Measurements from ENCODE around the gene KRTAP1-4. TPM values are rescaled to one million over a fixed set of nuclear protein-coding genes. Genes with fewer than 3 reads are reported as not detected.

The KRTAP1-4 gene
- total and polyA plus RNA-seq, 5 donors from 2014 or later: not detected

GRCh38 chr17:41019415-41019814 is 10.6 kb downstream of the KRTAP1-4 start:
- H3K27me3 ChIP-seq (ENCODE audit: control insufficient read depth, insufficient read depth, low read length): peaks cover 16% of the 10 kb centered on the region
- Mint-ChIP-seq H3K27ac (no peak overlapping the region), H3K4me1 (no peaks in the 10 kb centered on the region), H3K4me3 (no peak overlapping the region), H3K9me3 (peaks cover 0 to under 1% (median 0%) of the 10 kb centered on the region in 7 donors), H3K36me3 (no peaks in the 10 kb centered on the region), H3K27me3 (peaks cover 12% of the 10 kb centered on the region)
- DNase-seq: no peak
- no peaks in the 10 kb centered on the region for H3K36me3 ChIP-seq (ENCODE audit: control insufficient read depth, insufficient read depth, low read length)
- no peaks in the 10 kb centered on the region for H3K4me1 ChIP-seq (ENCODE audit: control insufficient read depth, insufficient read depth, low read length, poor library complexity, severe bottlenecking)
- no peaks in the 10 kb centered on the region for H3K9me3 ChIP-seq (ENCODE audit: control insufficient read depth in 2 of 2, low read length in 2 of 2)
- ATAC-seq (ENCODE audit: low read depth in 2 of 2): no peak
- no peak overlapping the region for H3K27ac ChIP-seq (ENCODE audit: insufficient read depth, low read length, poor library complexity, severe bottlenecking)
- no peak overlapping the region for H3K4me3 ChIP-seq (ENCODE audit: low read depth, low read length)

- DNase-seq: no peak
- no peak overlapping the region for H3K27ac Mint-ChIP-seq
Measured at GRCh38 chr17:41018541-41018940, 11.5 kb downstream of the KRTAP1-4 start.

GRCh38 chr17:41016578-41017215 is 13.3 kb downstream of the KRTAP1-4 start:
- Histone ChIP-seq H3K27ac (ENCODE audit: insufficient read depth, low read length, poor library complexity, severe bottlenecking) (no peak overlapping the region), H3K36me3 (ENCODE audit: control insufficient read depth, insufficient read depth, low read length) (no peaks in the 10 kb centered on the region), H3K4me3 (ENCODE audit: low read depth, low read length) (no peak overlapping the region), H3K27me3 (ENCODE audit: control insufficient read depth, insufficient read depth, low read length) (peaks cover 15% of the 10 kb centered on the region), H3K9me3 (ENCODE audit: control insufficient read depth in 2 of 2, low read length in 2 of 2) (no peaks in the 10 kb centered on the region), H3K4me1 (ENCODE audit: control insufficient read depth, insufficient read depth, low read length, poor library complexity, severe bottlenecking) (no peaks in the 10 kb centered on the region)
- Mint-ChIP-seq H3K9me3 (no peaks in the 10 kb centered on the region), H3K4me1 (no peaks in the 10 kb centered on the region), H3K4me3 (no peak overlapping the region), H3K36me3 (no peaks in the 10 kb centered on the region), H3K27me3 (peaks cover 16% of the 10 kb centered on the region), H3K27ac (no peak overlapping the region)
- DNase-seq (no peak), ATAC-seq (ENCODE audit: low read depth in 2 of 2) (no peak)

More at GRCh38 chr17:41018541-41018940, 11.5 kb downstream of the KRTAP1-4 start:
- Histone ChIP-seq H3K27ac (ENCODE audit: insufficient read depth, low read length, poor library complexity, severe bottlenecking) (no peak overlapping the region), H3K4me3 (ENCODE audit: low read depth, low read length) (no peak overlapping the region), H3K4me1 (ENCODE audit: control insufficient read depth, insufficient read depth, low read length, poor library complexity, severe bottlenecking) (no peaks in the 10 kb centered on the region), H3K9me3 (ENCODE audit: control insufficient read depth in 2 of 2, low read length in 2 of 2) (no peaks in the 10 kb centered on the region), H3K27me3 (ENCODE audit: control insufficient read depth, insufficient read depth, low read length) (peaks cover 15% of the 10 kb centered on the region), H3K36me3 (ENCODE audit: control insufficient read depth, insufficient read depth, low read length) (no peaks in the 10 kb centered on the region)
- Mint-ChIP-seq H3K4me3 (no peak overlapping the region), H3K27me3 (peaks cover 12% of the 10 kb centered on the region), H3K9me3 (no peaks in the 10 kb centered on the region), H3K36me3 (no peaks in the 10 kb centered on the region), H3K4me1 (no peaks in the 10 kb centered on the region)
- ATAC-seq (ENCODE audit: low read depth in 2 of 2): no peak

- Histone ChIP-seq H3K36me3 (ENCODE audit: control insufficient read depth, insufficient read depth, low read length) (no peaks in the 10 kb centered on the region), H3K4me1 (ENCODE audit: control insufficient read depth, insufficient read depth, low read length, poor library complexity, severe bottlenecking) (no peaks in the 10 kb centered on the region), H3K9me3 (ENCODE audit: control insufficient read depth in 2 of 2, low read length in 2 of 2) (no peaks in the 10 kb centered on the region), H3K4me3 (ENCODE audit: low read depth, low read length) (no peak overlapping the region), H3K27me3 (ENCODE audit: control insufficient read depth, insufficient read depth, low read length) (peaks cover 13% of the 10 kb centered on the region), H3K27ac (ENCODE audit: insufficient read depth, low read length, poor library complexity, severe bottlenecking) (no peak overlapping the region)
- Mint-ChIP-seq H3K27me3 (peaks cover 24% of the 10 kb centered on the region), H3K36me3 (no peaks in the 10 kb centered on the region), H3K9me3 (no peaks in the 10 kb centered on the region), H3K4me3 (no peak overlapping the region), H3K4me1 (no peaks in the 10 kb centered on the region), H3K27ac (no peak overlapping the region)
- no peak for DNase-seq
- no peak for ATAC-seq (ENCODE audit: low read depth in 2 of 2)
Measured at GRCh38 chr17:41015454-41015853, 14.5 kb downstream of the KRTAP1-4 start.

GRCh38 chr17:41013606-41014005 is 16.4 kb downstream of the KRTAP1-4 start:
- Mint-ChIP-seq H3K36me3 (no peaks in the 10 kb centered on the region), H3K4me3 (no peak overlapping the region), H3K4me1 (no peaks in the 10 kb centered on the region), H3K27me3 (peaks cover 23% of the 10 kb centered on the region), H3K9me3 (no peaks in the 10 kb centered on the region), H3K27ac (no peak overlapping the region)
- no peak for ATAC-seq (ENCODE audit: low read depth in 2 of 2)
- Histone ChIP-seq H3K4me1 (ENCODE audit: control insufficient read depth, insufficient read depth, low read length, poor library complexity, severe bottlenecking) (no peaks in the 10 kb centered on the region), H3K27me3 (ENCODE audit: control insufficient read depth, insufficient read depth, low read length) (peaks cover 9% of the 10 kb centered on the region), H3K9me3 (ENCODE audit: control insufficient read depth in 2 of 2, low read length in 2 of 2) (no peaks in the 10 kb centered on the region), H3K4me3 (ENCODE audit: low read depth, low read length) (no peak overlapping the region), H3K36me3 (ENCODE audit: control insufficient read depth, insufficient read depth, low read length) (no peaks in the 10 kb centered on the region), H3K27ac (ENCODE audit: insufficient read depth, low read length, poor library complexity, severe bottlenecking) (no peak overlapping the region)
- no peak for DNase-seq

- H3K36me3 ChIP-seq (ENCODE audit: control insufficient read depth, insufficient read depth, low read length): no peaks in the 10 kb centered on the region
- Mint-ChIP-seq H3K4me3 (no peak overlapping the region), H3K27ac (no peak overlapping the region), H3K4me1 (no peaks in the 10 kb centered on the region), H3K9me3 (no peaks in the 10 kb centered on the region), H3K36me3 (no peaks in the 10 kb centered on the region), H3K27me3 (peaks cover 27% of the 10 kb centered on the region)
- no peak overlapping the region for H3K27ac ChIP-seq (ENCODE audit: insufficient read depth, low read length, poor library complexity, severe bottlenecking)
- DNase-seq: no peak
- H3K9me3 ChIP-seq (ENCODE audit: control insufficient read depth in 2 of 2, low read length in 2 of 2): no peaks in the 10 kb centered on the region
- ATAC-seq (ENCODE audit: low read depth in 2 of 2): no peak
- no peaks in the 10 kb centered on the region for H3K4me1 ChIP-seq (ENCODE audit: control insufficient read depth, insufficient read depth, low read length, poor library complexity, severe bottlenecking)
- no peak overlapping the region for H3K4me3 ChIP-seq (ENCODE audit: low read depth, low read length)
- peaks cover 6% of the 10 kb centered on the region for H3K27me3 ChIP-seq (ENCODE audit: control insufficient read depth, insufficient read depth, low read length)
Measured at GRCh38 chr17:41013181-41013580, 16.8 kb downstream of the KRTAP1-4 start.

GRCh38 chr17:41012326-41013120 is 17.5 kb downstream of the KRTAP1-4 start:
- Histone ChIP-seq H3K27ac (ENCODE audit: insufficient read depth, low read length, poor library complexity, severe bottlenecking) (no peak overlapping the region), H3K27me3 (ENCODE audit: control insufficient read depth, insufficient read depth, low read length) (peaks cover 6% of the 10 kb centered on the region), H3K4me1 (ENCODE audit: control insufficient read depth, insufficient read depth, low read length, poor library complexity, severe bottlenecking) (no peaks in the 10 kb centered on the region), H3K9me3 (ENCODE audit: control insufficient read depth in 2 of 2, low read length in 2 of 2) (no peaks in the 10 kb centered on the region), H3K4me3 (ENCODE audit: low read depth, low read length) (no peak overlapping the region), H3K36me3 (ENCODE audit: control insufficient read depth, insufficient read depth, low read length) (no peaks in the 10 kb centered on the region)
- Mint-ChIP-seq H3K9me3 (no peaks in the 10 kb centered on the region), H3K27ac (no peak overlapping the region), H3K36me3 (no peaks in the 10 kb centered on the region), H3K4me3 (no peak overlapping the region), H3K27me3 (peaks cover 25% of the 10 kb centered on the region), H3K4me1 (no peaks in the 10 kb centered on the region)
- no peak for DNase-seq
- ATAC-seq (ENCODE audit: low read depth in 2 of 2): no peak

GRCh38 chr17:41010441-41010840 is 19.6 kb downstream of the KRTAP1-4 start:
- Histone ChIP-seq H3K36me3 (ENCODE audit: control insufficient read depth, insufficient read depth, low read length) (no peaks in the 10 kb centered on the region), H3K27me3 (ENCODE audit: control insufficient read depth, insufficient read depth, low read length) (peaks cover 5% of the 10 kb centered on the region), H3K9me3 (ENCODE audit: control insufficient read depth in 2 of 2, low read length in 2 of 2) (no peaks in the 10 kb centered on the region), H3K4me1 (ENCODE audit: control insufficient read depth, insufficient read depth, low read length, poor library complexity, severe bottlenecking) (no peaks in the 10 kb centered on the region), H3K27ac (ENCODE audit: insufficient read depth, low read length, poor library complexity, severe bottlenecking) (no peak overlapping the region), H3K4me3 (ENCODE audit: low read depth, low read length) (no peak overlapping the region)
- H3K27me3 Mint-ChIP-seq: peaks cover 29% of the 10 kb centered on the region
- H3K9me3 Mint-ChIP-seq: no peaks in the 10 kb centered on the region
- no peak overlapping the region for H3K4me3 Mint-ChIP-seq
- H3K4me1 Mint-ChIP-seq: no peaks in the 10 kb centered on the region
- DNase-seq (no peak), ATAC-seq (ENCODE audit: low read depth in 2 of 2) (no peak)
- no peak overlapping the region for H3K27ac Mint-ChIP-seq
- no peaks in the 10 kb centered on the region for H3K36me3 Mint-ChIP-seq

All from CD4-positive, CD25-positive, alpha-beta regulatory T cell (primary cell).